ENCODE measurements around the gene FARS2. TPM values are rescaled to one million over a fixed set of nuclear protein-coding genes. Genes with fewer than 3 reads are reported as not detected.

FARS2 gene
- total and polyA plus RNA-seq, 2 experiments from 2014 or later = 9.9 to 15.4 TPM

DNA sequence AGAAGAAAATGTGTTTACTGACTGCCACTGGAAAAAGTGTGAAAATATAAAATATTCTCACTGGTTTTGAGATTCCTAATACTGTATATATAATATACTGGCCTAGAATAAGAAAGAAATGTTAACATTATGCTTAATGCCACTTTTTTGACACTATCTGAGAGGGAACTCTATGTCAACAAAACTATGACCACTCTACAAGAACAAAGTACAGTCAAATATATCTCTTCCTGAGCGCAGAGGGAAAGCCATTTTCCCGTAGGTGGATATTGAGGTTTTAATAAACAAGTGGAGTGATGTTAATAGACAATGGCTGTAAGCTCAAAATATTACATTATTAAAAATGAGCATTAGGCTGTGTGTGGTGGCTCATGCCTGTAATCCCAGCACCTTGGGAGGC lies 25.5 kb upstream of the FARS2 start:
- H3K4me2 ChIP-seq = no peak overlapping the region
- H3K27me3 ChIP-seq = no peaks in the 10 kb centered on the region
- WGBS (ENCODE audit: low lambda C conversion rate, missing lambda C conversion rate) = 77% methylated on average over 2 of the region's 2 CpGs
- H2AFZ ChIP-seq = no peak overlapping the region
- no peak for DNase-seq (ENCODE audit: low spot score)
- H3K9me2 ChIP-seq (replicated peaks; ENCODE audit: insufficient read depth) = no peaks in the 10 kb centered on the region
- no peak overlapping the region for H3K4me3 ChIP-seq
- no peak overlapping the region for H3K27ac ChIP-seq
- H3K9me3 ChIP-seq (ENCODE audit: low read depth) = no peaks in the 10 kb centered on the region
- no peaks in the 10 kb centered on the region for H4K20me1 ChIP-seq (ENCODE audit: insufficient read depth, poor library complexity, severe bottlenecking)
- peaks cover 3% of the 10 kb centered on the region for H3K4me1 ChIP-seq (ENCODE audit: insufficient read depth)
- H3K36me3 ChIP-seq (replicated peaks; ENCODE audit: insufficient read depth, low read depth) = no peaks in the 10 kb centered on the region
- H3K79me2 ChIP-seq = no peaks in the 10 kb centered on the region
- no peak for TF ChIP-seq EZH2 (IDR thresholded peaks at IDR 0.05; ENCODE audit: borderline replicate concordance)
- TF ChIP-seq, protein P1, sequence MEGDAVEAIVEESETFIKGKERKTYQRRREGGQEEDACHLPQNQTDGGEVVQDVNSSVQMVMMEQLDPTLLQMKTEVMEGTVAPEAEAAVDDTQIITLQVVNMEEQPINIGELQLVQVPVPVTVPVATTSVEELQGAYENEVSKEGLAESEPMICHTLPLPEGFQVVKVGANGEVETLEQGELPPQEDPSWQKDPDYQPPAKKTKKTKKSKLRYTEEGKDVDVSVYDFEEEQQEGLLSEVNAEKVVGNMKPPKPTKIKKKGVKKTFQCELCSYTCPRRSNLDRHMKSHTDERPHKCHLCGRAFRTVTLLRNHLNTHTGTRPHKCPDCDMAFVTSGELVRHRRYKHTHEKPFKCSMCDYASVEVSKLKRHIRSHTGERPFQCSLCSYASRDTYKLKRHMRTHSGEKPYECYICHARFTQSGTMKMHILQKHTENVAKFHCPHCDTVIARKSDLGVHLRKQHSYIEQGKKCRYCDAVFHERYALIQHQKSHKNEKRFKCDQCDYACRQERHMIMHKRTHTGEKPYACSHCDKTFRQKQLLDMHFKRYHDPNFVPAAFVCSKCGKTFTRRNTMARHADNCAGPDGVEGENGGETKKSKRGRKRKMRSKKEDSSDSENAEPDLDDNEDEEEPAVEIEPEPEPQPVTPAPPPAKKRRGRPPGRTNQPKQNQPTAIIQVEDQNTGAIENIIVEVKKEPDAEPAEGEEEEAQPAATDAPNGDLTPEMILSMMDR (IDR thresholded peaks at IDR 0.05; ENCODE audit: poor library complexity) = no peak
- no peak for TF ChIP-seq EZH2phosphoT487 (IDR thresholded peaks at IDR 0.05; ENCODE audit: low read depth, severe bottlenecking, unreplicated experiment)

DNA sequence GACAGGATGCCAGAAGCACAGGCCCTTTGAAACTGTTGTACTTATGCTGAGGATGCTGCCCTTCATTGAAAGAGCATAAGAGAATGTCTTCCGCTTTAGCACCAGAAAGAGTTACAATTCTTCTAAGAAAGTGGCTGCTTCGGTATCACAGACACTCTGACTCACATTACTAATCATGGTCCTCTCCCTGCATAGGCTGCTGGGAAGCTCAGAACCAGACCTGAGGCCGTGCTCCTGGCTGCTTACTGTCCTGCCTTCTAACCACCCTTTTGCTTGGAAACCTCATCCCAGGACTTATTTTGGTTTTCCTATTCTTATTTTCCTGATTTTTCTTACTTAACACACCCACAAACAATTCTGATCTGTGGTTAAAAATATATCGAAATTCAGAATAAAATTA lies 23.5 kb upstream of the FARS2 start:
- H3K9me3 ChIP-seq (ENCODE audit: low read depth) = no peaks in the 10 kb centered on the region
- no peaks in the 10 kb centered on the region for H4K20me1 ChIP-seq (ENCODE audit: insufficient read depth, poor library complexity, severe bottlenecking)
- H3K36me3 ChIP-seq (replicated peaks; ENCODE audit: insufficient read depth, low read depth) = no peaks in the 10 kb centered on the region
- H3K9me2 ChIP-seq (replicated peaks; ENCODE audit: insufficient read depth) = no peaks in the 10 kb centered on the region
- no peaks in the 10 kb centered on the region for H3K27me3 ChIP-seq
- H2AFZ ChIP-seq = no peak overlapping the region
- WGBS (ENCODE audit: low lambda C conversion rate, missing lambda C conversion rate) = 84% methylated on average over 4 of the region's 4 CpGs
- no peak overlapping the region for H3K27ac ChIP-seq
- no peaks in the 10 kb centered on the region for H3K4me1 ChIP-seq (ENCODE audit: insufficient read depth)
- H3K4me3 ChIP-seq = no peak overlapping the region
- no peak for DNase-seq (ENCODE audit: low spot score)
- TF ChIP-seq, protein P1 (IDR thresholded peaks at IDR 0.05; ENCODE audit: poor library complexity) = no peak
- no peak for TF ChIP-seq EZH2 (IDR thresholded peaks at IDR 0.05; ENCODE audit: borderline replicate concordance)
- no peak for TF ChIP-seq EZH2phosphoT487 (IDR thresholded peaks at IDR 0.05; ENCODE audit: low read depth, severe bottlenecking, unreplicated experiment)
- H3K79me2 ChIP-seq = no peaks in the 10 kb centered on the region
- H3K4me2 ChIP-seq = no peak overlapping the region

DNA sequence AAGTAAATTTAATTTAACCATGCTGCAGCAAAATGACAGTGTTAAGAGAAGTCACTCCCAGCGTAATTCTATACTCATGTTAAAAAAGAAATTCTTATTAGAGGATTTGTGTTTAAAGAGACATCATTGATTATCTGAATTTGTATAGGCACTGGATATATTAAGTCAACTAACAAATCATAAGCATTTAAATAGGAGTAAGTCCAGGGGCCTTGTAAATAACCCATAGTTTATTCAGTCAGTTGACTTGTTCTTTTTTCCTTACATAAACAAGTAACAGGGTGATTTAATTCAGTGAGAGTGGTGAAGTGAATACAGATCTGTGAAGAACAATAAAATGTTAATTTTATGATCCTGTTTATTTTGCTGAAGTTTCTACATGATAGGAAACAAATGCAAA lies 23.0 kb upstream of the FARS2 start:
- H3K4me3 ChIP-seq = no peak overlapping the region
- 97% methylated on average over 1 of the region's 1 CpG for WGBS (ENCODE audit: low lambda C conversion rate, missing lambda C conversion rate)
- no peak for DNase-seq (ENCODE audit: low spot score)
- no peak for TF ChIP-seq EZH2 (IDR thresholded peaks at IDR 0.05; ENCODE audit: borderline replicate concordance)
- no peak for TF ChIP-seq EZH2phosphoT487 (IDR thresholded peaks at IDR 0.05; ENCODE audit: low read depth, severe bottlenecking, unreplicated experiment)
- TF ChIP-seq, protein P1 (IDR thresholded peaks at IDR 0.05; ENCODE audit: poor library complexity) = no peak
- no peak overlapping the region for H3K27ac ChIP-seq
- no peaks in the 10 kb centered on the region for H3K9me3 ChIP-seq (ENCODE audit: low read depth)
- H3K27me3 ChIP-seq = no peaks in the 10 kb centered on the region
- no peaks in the 10 kb centered on the region for H3K36me3 ChIP-seq (replicated peaks; ENCODE audit: insufficient read depth, low read depth)
- H3K4me1 ChIP-seq (ENCODE audit: insufficient read depth) = no peaks in the 10 kb centered on the region
- H4K20me1 ChIP-seq (ENCODE audit: insufficient read depth, poor library complexity, severe bottlenecking) = no peaks in the 10 kb centered on the region
- H3K9me2 ChIP-seq (replicated peaks; ENCODE audit: insufficient read depth) = no peaks in the 10 kb centered on the region
- no peak overlapping the region for H2AFZ ChIP-seq
- no peak overlapping the region for H3K4me2 ChIP-seq
- no peaks in the 10 kb centered on the region for H3K79me2 ChIP-seq

DNA sequence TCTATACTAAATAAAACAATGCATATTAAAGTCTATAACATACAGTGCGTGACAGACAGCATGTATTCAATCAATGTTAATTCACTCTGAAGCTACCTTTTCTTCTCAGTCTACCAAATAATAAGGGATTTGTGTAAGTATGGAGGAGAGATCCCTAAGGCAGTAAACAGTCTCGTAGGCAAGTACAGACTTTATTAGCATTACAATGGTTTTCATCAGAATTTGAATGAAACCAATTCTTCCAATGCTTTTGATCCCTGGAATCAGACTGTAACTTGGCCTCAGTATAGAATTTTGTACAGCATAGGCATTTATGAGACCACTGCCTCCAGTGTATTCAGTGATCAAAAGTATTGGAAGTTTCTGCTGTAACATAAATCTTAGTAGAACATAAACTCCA lies 20.1 kb upstream of the FARS2 start:
- peaks cover 6% of the 10 kb centered on the region for H3K79me2 ChIP-seq
- H3K9me2 ChIP-seq (replicated peaks; ENCODE audit: insufficient read depth) = no peaks in the 10 kb centered on the region
- H3K27me3 ChIP-seq = no peaks in the 10 kb centered on the region
- 85% methylated on average over 2 of the region's 2 CpGs for WGBS (ENCODE audit: low lambda C conversion rate, missing lambda C conversion rate)
- H4K20me1 ChIP-seq (ENCODE audit: insufficient read depth, poor library complexity, severe bottlenecking) = no peaks in the 10 kb centered on the region
- no peak overlapping the region for H3K4me2 ChIP-seq
- H3K9me3 ChIP-seq (ENCODE audit: low read depth) = no peaks in the 10 kb centered on the region
- no peak for DNase-seq (ENCODE audit: low spot score)
- no peaks in the 10 kb centered on the region for H3K4me1 ChIP-seq (ENCODE audit: insufficient read depth)
- no peak overlapping the region for H2AFZ ChIP-seq
- no peak overlapping the region for H3K4me3 ChIP-seq
- TF ChIP-seq EZH2 (IDR thresholded peaks at IDR 0.05; ENCODE audit: borderline replicate concordance) = no peak
- TF ChIP-seq EZH2phosphoT487 (IDR thresholded peaks at IDR 0.05; ENCODE audit: low read depth, severe bottlenecking, unreplicated experiment) = no peak
- TF ChIP-seq, protein P1 (IDR thresholded peaks at IDR 0.05; ENCODE audit: poor library complexity) = no peak
- no peaks in the 10 kb centered on the region for H3K36me3 ChIP-seq (replicated peaks; ENCODE audit: insufficient read depth, low read depth)
- H3K27ac ChIP-seq = no peak overlapping the region

Measured in hepatocyte (in vitro differentiated cells).